SJSA1 (cell line): Measurements from ENCODE around the gene MAP4K4. TPM values are rescaled to one million over a fixed set of nuclear protein-coding genes. Genes with fewer than 3 reads are reported as not detected.

Experiments used
- DNase-seq, 2 experiments: peaks; one replicate each; pipeline ENCODE4 v3.0.0-alpha.2; 2015 to 2020; ENCODE audit warnings: low spot score in 2 of 2, low read depth in 1 of 2
- H3K27ac ChIP-seq: fragments of 250-450 bp; sonication (Bioruptor Pico); 2 replicates; pipeline ENCODE4 v1.5.1; 2020; ENCODE audit warnings: mild to moderate bottlenecking, moderate library complexity
- H3K27me3 ChIP-seq: fragments of 250-450 bp; sonication (Bioruptor Pico); replicated peaks from 2 replicates; pipeline ENCODE4 v1.5.1; 2020; ENCODE audit warnings: mild to moderate bottlenecking, moderate library complexity
- H3K36me3 ChIP-seq: fragments of 250-450 bp; sonication (Bioruptor Pico); 2 replicates; pipeline ENCODE4 v1.5.1; 2020; ENCODE audit warnings: mild to moderate bottlenecking
- H3K4me1 ChIP-seq: fragments of 250-450 bp; sonication (Bioruptor Pico); replicated peaks from 2 replicates; pipeline ENCODE4 v1.6.1; 2021; ENCODE audit warnings: mild to moderate bottlenecking
- H3K4me3 ChIP-seq: fragments of 250-450 bp; sonication (Bioruptor Pico); 2 replicates; pipeline ENCODE4 v1.5.1; 2020; ENCODE audit warnings: mild to moderate bottlenecking
- H3K9me3 ChIP-seq: fragments of 250-450 bp; sonication (Bioruptor Pico); replicated peaks from 2 replicates; pipeline ENCODE4 v1.5.1; 2020; ENCODE audit warnings: mild to moderate bottlenecking
- total RNA-seq: library from RNA; depleted of rRNA; stranded (reverse); fragments of >200 nt; shearing (Covaris generic); gene quantifications from 2 replicates; pipeline ENCODE4 v1.2.3, GENCODE V29; 2014

Gene MAP4K4
- total RNA-seq, 1 experiment from 2014 or later = 83.1 TPM

DNA sequence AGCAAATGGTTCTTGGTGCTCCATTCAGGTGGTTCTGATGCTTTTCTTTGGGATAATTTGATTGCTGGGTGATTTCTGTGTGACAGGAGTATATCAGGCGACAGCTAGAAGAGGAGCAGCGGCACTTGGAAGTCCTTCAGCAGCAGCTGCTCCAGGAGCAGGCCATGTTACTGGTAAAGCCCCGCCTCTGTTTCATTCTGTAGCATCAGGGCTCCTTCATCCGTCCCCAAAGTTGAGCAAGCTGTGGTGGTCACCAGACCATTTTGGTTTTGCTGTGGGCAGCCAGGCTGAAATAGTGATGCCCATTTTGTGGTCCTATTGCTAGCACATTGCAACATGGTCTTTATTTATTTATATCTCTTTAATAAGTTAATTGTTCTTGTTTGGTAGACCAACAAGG, 161.4 kb downstream of the MAP4K4 start:
- Histone ChIP-seq H3K36me3 (peaks cover 61% of the 10 kb centered on the region), H3K4me3 (no peak overlapping the region), H3K4me1 (peaks cover 11% of the 10 kb centered on the region), H3K9me3 (no peaks in the 10 kb centered on the region), H3K27me3 (no peaks in the 10 kb centered on the region), H3K27ac (no peak overlapping the region)
- DNase-seq = no peak

DNA sequence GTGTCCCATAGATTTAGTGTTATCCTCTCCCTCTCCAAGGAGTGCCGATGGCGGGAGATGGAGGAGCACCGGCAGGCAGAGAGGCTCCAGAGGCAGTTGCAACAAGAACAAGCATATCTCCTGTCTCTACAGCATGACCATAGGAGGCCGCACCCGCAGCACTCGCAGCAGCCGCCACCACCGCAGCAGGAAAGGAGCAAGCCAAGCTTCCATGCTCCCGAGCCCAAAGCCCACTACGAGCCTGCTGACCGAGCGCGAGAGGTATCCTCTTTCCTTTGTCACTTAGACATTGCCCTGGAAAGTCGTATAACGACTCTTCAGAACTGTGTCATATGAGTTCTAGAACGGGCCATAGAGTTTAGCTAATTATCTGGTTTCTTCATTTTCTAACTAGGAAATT, 162.1 kb downstream of the MAP4K4 start:
- Histone ChIP-seq H3K4me3 (no peak overlapping the region), H3K27me3 (no peaks in the 10 kb centered on the region), H3K27ac (no peak overlapping the region), H3K36me3 (peaks cover 57% of the 10 kb centered on the region), H3K9me3 (no peaks in the 10 kb centered on the region), H3K4me1 (peaks cover 16% of the 10 kb centered on the region)
- DNase-seq = no peak

DNA sequence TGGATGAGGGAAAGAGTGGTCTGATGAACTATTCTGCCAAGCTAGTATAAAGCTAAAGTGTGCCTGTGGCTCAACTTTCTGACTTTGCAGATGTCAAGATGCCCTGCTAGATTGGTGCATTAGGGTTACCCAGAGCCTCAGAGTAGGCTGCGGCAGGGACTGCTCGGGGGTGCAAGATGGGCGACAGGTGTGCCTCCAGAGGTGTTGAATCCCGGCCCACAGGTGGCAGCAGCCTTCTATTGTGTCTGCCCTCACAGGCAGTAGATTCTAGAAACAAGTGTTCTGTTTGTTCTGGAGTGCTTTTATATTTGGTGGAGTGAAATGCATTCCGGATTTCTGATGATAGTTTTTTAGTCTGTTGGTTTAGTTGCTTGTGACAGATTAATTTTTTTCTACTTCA, 162.7 kb downstream of the MAP4K4 start:
- H3K36me3 ChIP-seq = peaks cover 62% of the 10 kb centered on the region
- peaks cover 19% of the 10 kb centered on the region for H3K4me1 ChIP-seq
- H3K4me3 ChIP-seq = no peak overlapping the region
- H3K9me3 ChIP-seq = no peaks in the 10 kb centered on the region
- no peak for DNase-seq
- no peak overlapping the region for H3K27ac ChIP-seq
- no peaks in the 10 kb centered on the region for H3K27me3 ChIP-seq

- Histone ChIP-seq H3K36me3 (peaks cover 64% of the 10 kb centered on the region), H3K27me3 (no peaks in the 10 kb centered on the region), H3K4me1 (peaks cover 19% of the 10 kb centered on the region), H3K4me3 (no peak overlapping the region), H3K9me3 (no peaks in the 10 kb centered on the region), H3K27ac (no peak overlapping the region)
- no peak for DNase-seq
Observed at GRCh38 chr2:101860782-101861181, 163.3 kb downstream of the MAP4K4 start.

DNA sequence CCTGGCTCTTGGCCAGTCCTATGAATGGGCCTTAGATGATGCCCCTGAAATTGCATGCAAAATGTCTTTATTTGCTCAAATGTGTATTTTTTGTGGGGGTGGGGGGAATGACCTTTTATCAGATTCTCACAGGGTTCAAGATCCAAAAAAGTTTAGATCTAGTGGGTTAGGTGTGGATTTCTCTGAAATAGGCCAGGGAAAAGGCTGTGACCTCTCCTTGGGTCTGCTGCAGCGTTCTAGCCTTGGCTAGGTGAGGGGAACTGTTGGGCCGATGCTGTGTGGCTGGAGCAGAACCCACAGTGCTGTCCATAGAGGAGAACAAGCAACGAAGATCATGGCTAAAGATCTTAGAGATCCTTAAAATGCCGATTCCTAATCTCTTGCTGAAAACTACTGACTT, 163.9 kb downstream of the MAP4K4 start:
- H3K4me1 ChIP-seq = peaks cover 19% of the 10 kb centered on the region
- no peaks in the 10 kb centered on the region for H3K9me3 ChIP-seq
- H3K27ac ChIP-seq = no peak overlapping the region
- H3K27me3 ChIP-seq = no peaks in the 10 kb centered on the region
- no peak for DNase-seq
- H3K4me3 ChIP-seq = no peak overlapping the region
- peaks cover 65% of the 10 kb centered on the region for H3K36me3 ChIP-seq

- no peak for DNase-seq
- peaks cover 73% of the 10 kb centered on the region for H3K36me3 ChIP-seq
- no peaks in the 10 kb centered on the region for H3K9me3 ChIP-seq
- H3K27ac ChIP-seq = no peak overlapping the region
- H3K4me3 ChIP-seq = no peak overlapping the region
- peaks cover 8% of the 10 kb centered on the region for H3K4me1 ChIP-seq
- no peaks in the 10 kb centered on the region for H3K27me3 ChIP-seq
Observed at GRCh38 chr2:101863534-101863933, 166.0 kb downstream of the MAP4K4 start.

GRCh38 chr2:101864426-101864825, 166.9 kb downstream of the MAP4K4 start:
- Histone ChIP-seq H3K4me3 (no peak overlapping the region), H3K9me3 (no peaks in the 10 kb centered on the region), H3K27me3 (no peaks in the 10 kb centered on the region), H3K36me3 (peaks cover 68% of the 10 kb centered on the region), H3K27ac (peak overlapping the region; percentile 17; the same call in 1 of the 2 replicates), H3K4me1 (peaks cover 8% of the 10 kb centered on the region)
- DNase-seq = no peak

DNA sequence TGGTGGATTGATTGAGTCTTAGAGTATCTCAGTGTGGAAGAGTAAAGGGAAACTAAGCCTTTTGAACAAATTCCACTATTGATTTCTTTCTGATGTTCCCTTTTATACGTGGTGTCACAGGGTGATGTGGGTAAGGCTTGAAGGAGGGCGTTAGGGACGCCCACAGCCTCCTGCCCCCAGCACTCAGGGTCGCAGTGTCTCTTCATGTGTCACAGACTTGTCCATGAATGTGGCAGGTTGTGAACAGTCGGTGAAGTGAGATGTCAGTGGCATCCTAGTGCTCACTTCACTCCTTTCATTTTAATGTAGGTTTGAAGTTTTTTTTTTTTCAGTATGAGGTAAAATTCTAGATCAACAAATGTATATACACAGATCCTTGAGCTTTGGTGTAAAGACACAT, 171.0 kb downstream of the MAP4K4 start:
- no peak overlapping the region for H3K4me3 ChIP-seq
- no peak overlapping the region for H3K27ac ChIP-seq
- no peak for DNase-seq
- H3K9me3 ChIP-seq = no peaks in the 10 kb centered on the region
- peaks cover 74% of the 10 kb centered on the region for H3K36me3 ChIP-seq
- H3K4me1 ChIP-seq = peaks cover 8% of the 10 kb centered on the region
- H3K27me3 ChIP-seq = no peaks in the 10 kb centered on the region

DNA sequence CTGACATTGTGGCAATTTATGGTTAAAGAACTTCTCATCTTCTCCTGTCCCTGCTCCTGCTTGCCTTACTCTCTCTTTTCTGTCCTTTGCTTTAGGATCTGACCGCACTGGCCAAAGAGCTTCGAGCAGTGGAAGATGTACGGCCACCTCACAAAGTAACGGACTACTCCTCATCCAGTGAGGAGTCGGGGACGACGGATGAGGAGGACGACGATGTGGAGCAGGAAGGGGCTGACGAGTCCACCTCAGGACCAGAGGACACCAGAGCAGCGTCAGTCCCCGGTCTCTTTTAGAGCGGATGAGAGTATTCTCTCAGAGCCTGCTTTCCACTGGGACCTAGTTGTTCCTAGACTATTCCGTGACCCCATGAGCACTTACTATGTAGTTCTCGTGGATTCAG, 172.0 kb downstream of the MAP4K4 start:
- H3K27ac ChIP-seq = no peak overlapping the region
- no peaks in the 10 kb centered on the region for H3K27me3 ChIP-seq
- DNase-seq = no peak
- H3K9me3 ChIP-seq = no peaks in the 10 kb centered on the region
- peaks cover 3% of the 10 kb centered on the region for H3K4me1 ChIP-seq
- H3K4me3 ChIP-seq = no peak overlapping the region
- H3K36me3 ChIP-seq = peaks cover 80% of the 10 kb centered on the region

DNA sequence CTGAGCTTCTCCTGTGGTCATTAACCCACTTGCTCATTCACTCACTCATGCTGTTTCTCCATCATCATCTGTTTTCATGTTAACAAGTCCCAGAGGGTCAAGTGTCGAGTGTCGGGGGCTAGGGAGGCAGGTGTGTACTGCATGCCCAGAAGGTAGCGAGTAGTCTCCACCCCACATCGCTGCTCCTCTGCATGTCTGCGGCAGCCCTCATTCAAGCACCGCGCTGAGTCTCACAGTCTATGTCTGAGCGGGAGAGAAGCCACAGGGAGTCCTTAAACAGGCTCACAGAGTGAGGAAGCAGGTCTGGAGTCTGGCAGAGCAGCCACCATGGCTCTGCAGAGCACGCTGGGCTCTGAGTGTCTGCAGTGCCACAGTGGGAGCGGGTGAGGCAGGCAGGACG, 172.9 kb downstream of the MAP4K4 start:
- no peak for DNase-seq
- no peaks in the 10 kb centered on the region for H3K27me3 ChIP-seq
- no peaks in the 10 kb centered on the region for H3K4me1 ChIP-seq
- H3K27ac ChIP-seq = no peak overlapping the region
- peaks cover 78% of the 10 kb centered on the region for H3K36me3 ChIP-seq
- no peak overlapping the region for H3K4me3 ChIP-seq
- H3K9me3 ChIP-seq = no peaks in the 10 kb centered on the region

- H3K9me3 ChIP-seq = no peaks in the 10 kb centered on the region
- H3K4me1 ChIP-seq = no peaks in the 10 kb centered on the region
- H3K36me3 ChIP-seq = peaks cover 78% of the 10 kb centered on the region
- no peak overlapping the region for H3K27ac ChIP-seq
- no peak for DNase-seq
- no peaks in the 10 kb centered on the region for H3K27me3 ChIP-seq
- no peak overlapping the region for H3K4me3 ChIP-seq
Observed at GRCh38 chr2:101871480-101871879, 174.0 kb downstream of the MAP4K4 start.

DNA sequence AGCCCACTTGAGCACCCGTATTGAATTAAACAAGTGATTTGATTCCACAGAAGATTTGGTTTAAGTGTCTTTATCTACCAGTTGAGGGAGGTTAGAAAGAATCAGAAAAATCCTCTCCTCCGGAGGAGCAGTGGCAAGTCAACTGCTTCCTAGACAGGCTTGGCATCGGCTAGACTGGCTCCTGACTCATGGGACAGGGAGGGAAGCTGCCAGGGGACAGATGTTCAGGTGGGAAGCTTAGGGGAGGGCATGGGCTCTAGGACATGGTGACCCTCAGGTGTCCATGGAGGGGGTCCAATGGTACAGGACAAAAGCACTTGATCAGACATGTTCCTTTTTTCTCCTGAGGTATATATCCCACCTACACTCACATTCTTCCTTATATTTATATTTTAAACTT, 175.0 kb downstream of the MAP4K4 start:
- Histone ChIP-seq H3K4me1 (no peaks in the 10 kb centered on the region), H3K27me3 (no peaks in the 10 kb centered on the region), H3K4me3 (no peak overlapping the region), H3K27ac (no peak overlapping the region), H3K9me3 (no peaks in the 10 kb centered on the region), H3K36me3 (peaks cover 77% of the 10 kb centered on the region)
- DNase-seq = no peak

DNA sequence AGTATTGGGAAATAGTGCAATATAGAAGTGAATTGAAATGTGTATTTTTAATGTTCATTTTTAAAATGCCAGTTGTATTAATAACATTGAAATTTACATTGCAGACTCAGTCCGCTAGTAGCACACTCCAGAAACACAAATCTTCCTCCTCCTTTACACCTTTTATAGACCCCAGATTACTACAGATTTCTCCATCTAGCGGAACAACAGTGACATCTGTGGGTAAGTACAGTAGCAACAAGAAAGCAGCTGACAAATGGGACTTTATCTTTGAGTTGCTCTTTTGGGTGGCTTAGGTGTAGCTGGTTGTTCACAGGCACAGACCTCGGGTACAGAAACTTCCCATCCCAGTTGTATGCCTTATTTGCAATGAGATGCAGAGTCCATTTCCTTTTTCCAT, 176.0 kb downstream of the MAP4K4 start:
- no peaks in the 10 kb centered on the region for H3K4me1 ChIP-seq
- no peak overlapping the region for H3K27ac ChIP-seq
- no peak overlapping the region for H3K4me3 ChIP-seq
- DNase-seq = no peak
- no peaks in the 10 kb centered on the region for H3K27me3 ChIP-seq
- H3K9me3 ChIP-seq = no peaks in the 10 kb centered on the region
- peaks cover 80% of the 10 kb centered on the region for H3K36me3 ChIP-seq

DNA sequence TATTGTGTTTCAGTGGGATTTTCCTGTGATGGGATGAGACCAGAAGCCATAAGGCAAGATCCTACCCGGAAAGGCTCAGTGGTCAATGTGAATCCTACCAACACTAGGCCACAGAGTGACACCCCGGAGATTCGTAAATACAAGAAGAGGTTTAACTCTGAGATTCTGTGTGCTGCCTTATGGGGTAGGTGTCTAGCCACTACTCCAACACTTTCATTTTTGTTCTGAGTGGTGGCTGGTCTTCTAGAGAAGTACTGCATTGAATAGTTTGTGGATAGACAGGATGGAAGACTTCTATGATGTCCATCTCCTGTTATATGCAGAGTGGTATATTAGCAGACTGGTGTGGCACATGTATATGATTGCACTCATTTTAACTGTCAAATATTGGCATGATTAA, 176.6 kb downstream of the MAP4K4 start:
- DNase-seq = no peak
- Histone ChIP-seq H3K4me1 (no peaks in the 10 kb centered on the region), H3K36me3 (peaks cover 84% of the 10 kb centered on the region), H3K9me3 (no peaks in the 10 kb centered on the region), H3K4me3 (no peak overlapping the region), H3K27ac (no peak overlapping the region), H3K27me3 (no peaks in the 10 kb centered on the region)

DNA sequence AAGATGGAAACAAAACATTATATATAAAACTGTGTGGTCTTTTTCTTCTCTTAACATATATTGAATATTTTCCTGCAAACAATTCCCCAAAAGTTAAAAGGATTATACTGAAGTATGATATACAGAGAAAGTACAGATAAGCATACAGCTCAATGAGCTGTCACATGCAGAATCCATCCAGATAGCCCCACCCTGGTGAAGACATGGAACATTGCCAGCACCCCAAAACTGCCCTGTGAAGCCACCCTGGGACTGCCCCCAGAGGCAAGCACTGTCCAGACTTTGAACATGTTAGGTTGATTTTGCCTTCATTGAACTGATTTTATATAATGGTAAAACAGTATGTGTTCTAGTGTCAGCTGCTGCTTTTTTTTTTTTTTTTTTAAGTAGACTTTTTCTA, 182.0 kb downstream of the MAP4K4 start:
- DNase-seq = no peak
- no peak overlapping the region for H3K4me3 ChIP-seq
- no peaks in the 10 kb centered on the region for H3K27me3 ChIP-seq
- no peaks in the 10 kb centered on the region for H3K9me3 ChIP-seq
- no peak overlapping the region for H3K27ac ChIP-seq
- H3K36me3 ChIP-seq = peaks cover 77% of the 10 kb centered on the region
- 0 out of 2 replicates have a peak, but pooled peaks cover 3% of the 10 kb centered on the region for H3K4me1 ChIP-seq
